Measurements from ENCODE around the gene COL2A1. TPM values are rescaled to one million over a fixed set of nuclear protein-coding genes. Genes with fewer than 3 reads are reported as not detected.

Gene COL2A1
- polyA plus RNA-seq, 6 donors from 2014 or later = not detected

DNA sequence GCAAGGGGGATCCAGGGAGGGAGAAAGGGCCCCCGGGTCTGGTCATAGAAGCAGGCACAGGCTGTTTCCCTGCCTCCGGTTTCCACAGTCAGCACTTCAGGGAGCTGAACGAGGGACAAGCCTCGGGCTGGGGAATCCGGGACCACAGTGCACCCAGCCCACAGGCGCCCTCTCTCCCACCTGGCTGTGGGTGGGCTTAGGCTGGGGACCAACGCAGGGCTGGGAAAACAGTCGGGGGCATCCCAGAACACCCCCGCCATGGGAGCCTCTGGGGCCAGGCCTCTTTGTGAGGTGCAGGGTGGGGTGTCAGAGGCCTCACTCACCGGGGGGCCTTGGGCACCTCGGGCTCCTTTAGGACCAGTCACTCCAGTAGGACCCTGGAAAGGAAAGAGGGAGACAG lies 24.6 kb downstream of the COL2A1 start:
- peaks cover 2 to 52% (median 23%) of the 10 kb centered on the region in 3 donors for H3K27me3 Mint-ChIP-seq
- no peak overlapping the region for H3K4me3 Mint-ChIP-seq
- no peaks in the 10 kb centered on the region for H3K9me3 Mint-ChIP-seq
- ATAC-seq (ENCODE audit: low read depth in 2 of 2) = no peak
- no peak overlapping the region for H3K27ac Mint-ChIP-seq
- H3K36me3 Mint-ChIP-seq = no peaks in the 10 kb centered on the region
- H3K4me1 Mint-ChIP-seq = peaks cover 3 to 6% (median 5%) of the 10 kb centered on the region in 3 donors
- DNase-seq = no peak

DNA sequence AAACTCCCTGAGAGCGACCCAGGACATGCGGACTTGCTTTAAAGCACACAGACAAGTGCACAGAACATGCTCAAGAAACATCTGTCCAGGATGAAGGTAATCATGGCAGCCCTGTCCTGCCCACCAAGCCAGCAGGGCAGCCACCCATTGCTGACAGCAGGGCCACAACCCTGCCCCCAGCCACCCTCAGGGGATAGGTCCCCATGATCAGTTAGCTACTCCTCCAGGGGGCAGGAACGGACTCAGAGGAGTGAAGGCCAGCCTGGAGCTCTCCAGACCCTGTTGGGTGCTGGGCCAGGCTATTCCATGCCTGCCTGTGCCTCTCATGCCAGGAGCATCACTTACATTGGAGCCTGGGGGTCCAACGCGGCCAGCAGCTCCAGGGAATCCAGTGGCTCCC lies 25.1 kb downstream of the COL2A1 start:
- Mint-ChIP-seq H3K9me3 (no peaks in the 10 kb centered on the region), H3K4me3 (no peak overlapping the region), H3K36me3 (no peaks in the 10 kb centered on the region), H3K27me3 (peaks cover 0 to 47% (median 19%) of the 10 kb centered on the region in 3 donors), H3K4me1 (peaks cover 3 to 6% (median 5%) of the 10 kb centered on the region in 3 donors), H3K27ac (no peak overlapping the region)
- DNase-seq (no peak), ATAC-seq (ENCODE audit: low read depth in 2 of 2) (no peak)

DNA sequence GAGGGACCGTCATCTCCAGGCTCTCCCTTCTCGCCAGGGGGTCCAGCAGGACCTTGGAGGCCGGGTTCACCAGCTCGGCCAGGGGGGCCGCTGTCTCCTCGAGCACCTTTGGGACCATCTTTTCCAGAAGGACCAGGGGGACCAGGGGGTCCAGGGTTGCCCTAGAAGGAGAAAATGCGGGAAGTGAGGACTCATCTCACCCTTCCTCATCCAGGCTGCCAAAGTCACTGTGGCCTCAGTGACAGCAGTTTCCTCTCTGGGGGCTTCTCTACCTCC lies 25.7 kb downstream of the COL2A1 start:
- Mint-ChIP-seq H3K27me3 (peaks cover 0 to 42% (median 17%) of the 10 kb centered on the region in 3 donors), H3K36me3 (no peaks in the 10 kb centered on the region), H3K9me3 (no peaks in the 10 kb centered on the region), H3K4me1 (peaks cover 3 to 6% (median 5%) of the 10 kb centered on the region in 3 donors), H3K27ac (no peak overlapping the region), H3K4me3 (no peak overlapping the region)
- ATAC-seq (ENCODE audit: low read depth in 2 of 2) (no peak), DNase-seq (no peak)

DNA sequence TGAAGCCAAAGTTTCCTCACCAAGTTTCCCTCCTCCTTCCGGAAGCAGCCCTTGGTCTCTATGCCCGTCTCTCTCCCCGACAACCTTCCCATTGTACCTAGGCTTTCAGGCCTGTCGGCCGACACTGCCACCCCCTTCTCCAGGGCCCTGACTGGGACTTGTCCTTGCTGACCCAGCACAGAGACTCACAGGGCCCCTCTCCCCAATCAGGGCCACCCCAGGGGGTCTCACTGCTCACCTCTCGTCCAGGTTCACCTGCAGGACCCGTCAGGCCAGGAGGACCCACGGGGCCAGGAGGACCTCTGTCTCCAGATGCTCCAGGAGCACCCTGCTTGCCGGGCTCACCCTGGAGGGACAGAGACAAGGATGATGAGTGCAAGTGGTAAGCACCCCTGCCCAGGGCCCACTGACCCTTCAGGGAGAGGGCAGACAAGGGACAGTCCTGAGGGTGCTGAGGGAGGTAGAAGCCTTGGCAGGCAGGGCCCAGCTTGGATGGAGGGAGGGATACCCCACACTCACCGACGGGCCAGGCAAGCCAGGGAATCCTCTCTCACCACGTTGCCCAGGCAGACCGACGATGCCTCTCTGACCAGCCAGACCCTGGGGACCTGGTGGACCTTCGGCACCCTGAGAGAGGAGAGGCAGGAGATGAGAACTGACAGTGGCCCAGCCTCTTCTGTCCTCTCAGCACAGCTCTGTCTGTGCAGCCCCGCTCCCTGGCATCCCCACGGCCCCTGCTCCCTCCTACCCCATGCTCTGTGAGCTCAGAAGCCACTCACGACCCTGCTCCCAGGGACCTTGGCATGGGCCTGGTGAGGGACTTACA lies 26.3 kb downstream of the COL2A1 start:
- ATAC-seq (ENCODE audit: low read depth in 2 of 2) (no peak), DNase-seq (no peak)
- Mint-ChIP-seq H3K4me1 (peaks cover 3 to 6% (median 5%) of the 10 kb centered on the region in 3 donors), H3K9me3 (no peaks in the 10 kb centered on the region), H3K36me3 (no peaks in the 10 kb centered on the region), H3K27ac (no peak overlapping the region), H3K27me3 (peaks cover 0 to 37% (median 16%) of the 10 kb centered on the region in 3 donors), H3K4me3 (no peak overlapping the region)

DNA sequence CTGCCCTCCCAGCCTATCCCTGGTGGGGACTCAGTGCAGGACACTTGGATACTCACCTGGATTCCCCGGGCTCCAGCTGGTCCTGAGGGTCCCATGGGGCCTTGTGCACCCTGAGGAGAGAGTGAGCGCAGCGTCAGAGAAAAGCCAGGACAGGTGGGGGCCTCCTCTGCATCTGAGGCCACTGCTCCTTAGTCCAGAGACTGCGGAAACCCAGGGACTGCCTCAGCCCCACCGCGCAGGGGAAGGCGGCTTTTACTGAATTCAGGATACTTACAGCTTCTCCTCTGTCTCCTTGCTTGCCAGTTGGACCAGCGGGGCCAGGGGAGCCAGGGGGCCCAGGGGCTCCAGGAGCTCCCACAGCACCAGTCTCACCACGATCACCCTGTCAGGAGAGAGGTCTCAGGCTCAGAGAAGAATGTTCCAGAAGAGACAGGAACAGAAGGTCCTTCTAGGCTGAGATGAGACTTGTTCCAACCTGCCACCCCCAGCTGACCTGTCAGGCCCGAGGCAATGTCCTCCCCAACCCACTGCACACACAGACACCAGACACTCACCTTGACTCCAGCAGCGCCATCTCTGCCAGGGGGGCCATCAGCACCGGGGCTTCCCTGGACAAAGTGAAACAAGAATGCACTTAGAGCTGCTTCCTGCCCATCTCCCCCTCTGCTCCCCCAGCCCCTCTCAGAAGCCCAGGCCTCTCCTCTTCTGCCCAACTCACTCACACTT lies 27.1 kb downstream of the COL2A1 start:
- ATAC-seq (ENCODE audit: low read depth in 2 of 2) (no peak), DNase-seq (no peak)
- H3K4me1 Mint-ChIP-seq = peaks cover 3 to 6% (median 5%) of the 10 kb centered on the region in 3 donors
- no peaks in the 10 kb centered on the region for H3K9me3 Mint-ChIP-seq
- H3K27me3 Mint-ChIP-seq = peaks cover 0 to 29% (median 8%) of the 10 kb centered on the region in 3 donors
- H3K4me3 Mint-ChIP-seq = no peak overlapping the region
- no peaks in the 10 kb centered on the region for H3K36me3 Mint-ChIP-seq
- peak overlapping the region in 2 of 6 donors; percentile 11 to 54 for H3K27ac Mint-ChIP-seq

DNA sequence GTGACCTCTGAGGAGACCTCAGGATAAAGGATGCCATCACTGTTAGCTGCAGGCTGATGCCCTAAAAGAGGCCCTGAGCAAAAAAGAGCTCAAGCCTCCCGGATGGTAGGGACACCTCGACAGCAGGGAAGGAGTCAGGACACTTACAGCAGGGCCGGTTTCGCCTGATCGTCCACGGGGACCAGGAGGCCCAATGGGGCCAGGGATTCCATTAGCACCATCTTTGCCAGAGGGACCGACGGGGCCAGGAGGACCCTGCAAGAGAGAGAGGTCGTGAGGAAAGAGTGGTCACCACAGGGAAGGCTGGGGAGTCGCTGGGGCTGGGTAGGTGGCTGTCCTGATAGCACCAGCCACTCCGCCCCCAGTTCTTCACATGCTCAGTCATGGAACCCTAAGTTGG lies 28.5 kb downstream of the COL2A1 start:
- Mint-ChIP-seq H3K27ac (peak overlapping the region in 1 of 6 donors; percentile 49), H3K27me3 (peaks cover 0 to 23% (median 8%) of the 10 kb centered on the region in 3 donors), H3K4me3 (no peak overlapping the region), H3K9me3 (no peaks in the 10 kb centered on the region), H3K4me1 (peaks cover 3 to 6% (median 5%) of the 10 kb centered on the region in 3 donors), H3K36me3 (no peaks in the 10 kb centered on the region)
- DNase-seq (no peak), ATAC-seq (ENCODE audit: low read depth in 2 of 2) (no peak)

DNA sequence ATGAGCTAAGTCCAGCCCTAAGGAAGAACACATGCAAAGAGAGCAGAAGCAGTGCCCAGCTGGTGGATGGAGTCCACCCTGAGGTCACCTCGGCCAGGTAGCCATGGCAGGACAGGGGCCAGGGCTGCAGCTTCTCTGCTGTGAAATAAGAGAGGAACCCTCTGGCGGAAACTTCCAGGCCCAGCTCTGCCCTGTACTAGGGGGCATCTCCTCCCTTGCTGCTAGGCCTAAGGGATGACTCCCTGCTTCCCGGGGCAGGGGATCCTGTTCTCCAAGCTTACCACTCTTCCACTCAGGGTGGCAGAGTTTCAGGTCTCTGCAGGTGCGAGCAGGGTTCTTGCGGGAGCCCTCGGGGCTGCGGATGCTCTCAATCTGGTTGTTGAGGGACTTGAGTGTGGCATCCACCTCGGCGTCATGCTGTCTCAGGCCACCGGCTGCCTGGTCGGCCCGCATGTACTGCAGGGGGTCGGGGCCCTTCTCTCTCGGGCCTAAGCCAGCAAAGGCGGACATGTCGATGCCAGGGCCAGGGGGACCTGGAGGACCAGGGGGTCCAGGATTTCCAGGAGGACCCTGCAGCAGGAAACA lies 29.1 kb downstream of the COL2A1 start:
- H3K4me1 Mint-ChIP-seq = peaks cover 3 to 6% (median 5%) of the 10 kb centered on the region in 3 donors
- peaks cover 0 to 18% (median 8%) of the 10 kb centered on the region in 3 donors for H3K27me3 Mint-ChIP-seq
- H3K4me3 Mint-ChIP-seq = no peak overlapping the region
- DNase-seq = no peak
- H3K27ac Mint-ChIP-seq = no peak overlapping the region
- H3K36me3 Mint-ChIP-seq = no peaks in the 10 kb centered on the region
- ATAC-seq (ENCODE audit: low read depth in 2 of 2) = no peak
- no peaks in the 10 kb centered on the region for H3K9me3 Mint-ChIP-seq

DNA sequence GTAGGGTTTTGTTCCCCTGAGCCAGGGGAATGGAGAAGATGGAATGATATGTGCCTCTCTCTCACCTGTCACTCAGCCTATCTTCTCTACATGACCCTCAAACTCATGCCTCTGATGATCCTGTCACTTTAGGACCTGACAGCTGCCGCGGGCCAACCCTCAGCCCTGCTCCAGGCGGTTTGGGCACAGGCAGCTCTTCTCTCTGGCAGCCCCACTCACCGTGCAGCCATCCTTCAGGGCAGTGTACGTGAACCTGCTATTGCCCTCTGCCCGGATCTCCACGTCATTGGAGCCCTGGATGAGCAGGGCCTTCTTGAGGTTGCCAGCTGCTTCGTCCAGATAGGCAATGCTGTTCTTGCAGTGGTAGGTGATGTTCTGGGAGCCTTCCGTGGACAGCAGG lies 30.4 kb downstream of the COL2A1 start:
- H3K27me3 Mint-ChIP-seq = peaks cover 0 to 12% (median 3%) of the 10 kb centered on the region in 3 donors
- H3K36me3 Mint-ChIP-seq = no peaks in the 10 kb centered on the region
- H3K9me3 Mint-ChIP-seq = no peaks in the 10 kb centered on the region
- no peak for ATAC-seq (ENCODE audit: low read depth in 2 of 2)
- no peak for DNase-seq
- peaks cover 2 to 3% (median 2%) of the 10 kb centered on the region in 3 donors for H3K4me1 Mint-ChIP-seq
- H3K4me3 Mint-ChIP-seq = no peak overlapping the region
- peak overlapping the region in 1 of 6 donors; percentile 62 for H3K27ac Mint-ChIP-seq

DNA sequence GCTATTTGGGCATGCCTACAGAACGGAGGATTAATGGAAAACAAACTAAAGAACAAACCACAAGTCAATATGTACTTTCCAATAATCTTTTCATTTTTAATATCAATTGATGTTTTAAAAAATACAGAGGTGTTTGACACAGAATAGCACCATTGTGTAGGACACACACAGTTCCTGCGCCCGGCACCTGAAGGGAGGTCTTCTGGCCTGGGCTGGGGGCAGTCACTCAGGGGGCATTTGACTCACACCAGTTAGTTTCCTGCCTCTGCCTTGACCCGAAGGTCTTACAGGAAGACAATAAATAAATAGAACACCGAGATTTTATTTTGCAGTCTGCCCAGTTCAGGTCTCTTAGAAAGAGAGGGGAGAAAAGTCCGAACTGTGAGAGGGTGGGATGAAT lies 31.4 kb downstream of the COL2A1 start:
- Mint-ChIP-seq H3K36me3 (no peaks in the 10 kb centered on the region), H3K4me1 (peaks cover 0 to 3% (median 0%) of the 10 kb centered on the region in 3 donors), H3K4me3 (no peak overlapping the region), H3K9me3 (no peaks in the 10 kb centered on the region), H3K27ac (peak overlapping the region in 1 of 6 donors; percentile 8), H3K27me3 (peaks cover 0 to 8% (median 0%) of the 10 kb centered on the region in 3 donors)
- ATAC-seq (ENCODE audit: low read depth in 2 of 2) (no peak), DNase-seq (no peak)

DNA sequence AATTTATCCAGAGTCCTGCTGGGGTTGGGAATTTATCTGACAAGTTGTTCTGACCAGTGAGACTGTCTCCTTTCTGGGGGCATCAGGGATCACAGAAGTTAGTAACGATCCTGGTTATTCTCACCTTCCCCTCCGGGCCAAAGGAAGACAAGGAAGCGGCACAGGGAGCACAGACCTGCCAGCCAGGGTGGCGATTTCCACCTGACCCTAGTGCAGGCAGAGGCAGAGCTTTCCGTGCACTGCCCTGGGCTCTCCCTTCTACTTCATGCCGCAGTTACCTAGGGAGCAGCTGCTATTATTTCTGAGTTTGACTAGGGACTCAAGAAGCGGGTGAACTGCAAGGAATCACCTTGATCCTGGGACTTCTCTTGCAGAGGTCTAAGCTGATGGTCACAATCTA lies 33.4 kb downstream of the COL2A1 start:
- H3K36me3 Mint-ChIP-seq = peaks cover 0 to 16% of the 10 kb centered on the region in 2 donors
- peaks cover 3 to 5% (median 4%) of the 10 kb centered on the region in 3 donors for H3K4me1 Mint-ChIP-seq
- no peak overlapping the region for H3K27ac Mint-ChIP-seq
- H3K27me3 Mint-ChIP-seq = no peaks in the 10 kb centered on the region
- ATAC-seq (ENCODE audit: low read depth in 2 of 2) (no peak), DNase-seq (no peak)
- no peaks in the 10 kb centered on the region for H3K9me3 Mint-ChIP-seq
- no peak overlapping the region for H3K4me3 Mint-ChIP-seq

DNA sequence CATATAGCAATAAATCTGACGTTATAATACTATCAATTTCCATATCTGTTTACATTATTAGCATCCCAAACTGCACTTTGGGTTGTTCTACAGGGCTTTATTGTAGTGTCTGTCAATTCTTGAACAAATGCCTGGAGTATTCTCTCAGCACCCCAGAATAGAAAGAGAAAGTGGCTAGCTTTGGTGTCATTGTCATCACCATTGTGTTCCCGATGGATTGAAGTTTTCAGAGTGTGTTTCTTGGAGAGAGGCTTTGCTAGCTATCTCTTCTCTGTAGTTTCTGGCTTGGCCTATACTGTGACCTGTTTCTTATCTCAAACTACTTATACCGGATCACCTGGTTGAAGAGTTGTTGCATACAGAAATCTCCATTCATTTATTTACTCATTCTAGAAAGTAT lies 34.4 kb downstream of the COL2A1 start:
- no peaks in the 10 kb centered on the region for H3K9me3 Mint-ChIP-seq
- no peak for ATAC-seq (ENCODE audit: low read depth in 2 of 2)
- H3K4me1 Mint-ChIP-seq = peaks cover 5 to 15% (median 9%) of the 10 kb centered on the region in 3 donors
- no peak overlapping the region for H3K4me3 Mint-ChIP-seq
- peaks cover 0 to 21% of the 10 kb centered on the region in 2 donors for H3K36me3 Mint-ChIP-seq
- no peak overlapping the region for H3K27ac Mint-ChIP-seq
- H3K27me3 Mint-ChIP-seq = no peaks in the 10 kb centered on the region
- no peak for DNase-seq

DNA sequence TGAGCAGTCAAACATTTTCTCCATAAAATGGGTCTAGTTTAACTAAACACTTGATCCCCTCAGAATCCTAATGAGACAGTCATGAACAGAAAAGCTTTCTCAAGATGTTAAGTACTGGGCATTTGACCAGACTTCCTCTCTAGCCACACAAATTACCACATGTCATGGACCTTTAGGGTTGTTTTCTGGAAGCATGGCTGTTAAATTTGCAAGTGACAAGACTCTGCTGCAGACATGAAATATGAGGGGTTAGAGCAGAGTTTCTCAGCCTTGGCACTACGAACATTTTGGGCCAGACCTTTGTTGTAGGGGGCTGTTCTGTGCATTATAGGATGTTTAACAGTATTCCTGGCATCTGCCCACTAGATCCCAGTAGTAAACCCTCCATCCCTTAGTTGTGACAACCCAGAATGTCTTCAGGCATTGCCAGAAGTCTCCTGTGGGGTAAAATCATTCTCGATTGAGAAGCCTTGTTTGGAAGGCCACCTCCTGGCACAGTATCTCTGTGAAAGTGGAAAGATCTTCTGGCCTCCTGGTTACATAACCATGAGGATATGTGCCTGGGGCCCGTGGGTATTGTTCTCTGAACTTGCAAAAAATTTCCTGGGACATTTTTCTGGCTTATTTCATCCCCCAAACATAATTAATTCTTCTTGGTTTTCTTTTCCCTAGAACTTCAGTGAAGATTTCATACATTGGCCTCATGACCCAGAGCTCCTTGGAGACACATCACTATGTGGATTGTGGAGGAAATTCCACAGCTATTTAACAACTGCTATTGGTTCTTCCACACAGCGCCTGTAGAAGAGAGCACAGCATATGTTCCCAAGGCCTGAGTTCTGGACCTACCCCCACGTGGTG lies 36.6 kb downstream of the COL2A1 start:
- Mint-ChIP-seq H3K4me1 (peaks cover 24 to 36% (median 27%) of the 10 kb centered on the region in 3 donors), H3K36me3 (peaks cover 0 to 21% of the 10 kb centered on the region in 2 donors), H3K27ac (no peak overlapping the region), H3K4me3 (peak overlapping the region in 1 of 8 donors; percentile 72), H3K27me3 (no peaks in the 10 kb centered on the region), H3K9me3 (no peaks in the 10 kb centered on the region)
- DNase-seq = no peak
- no peak for ATAC-seq (ENCODE audit: low read depth in 2 of 2)

DNA sequence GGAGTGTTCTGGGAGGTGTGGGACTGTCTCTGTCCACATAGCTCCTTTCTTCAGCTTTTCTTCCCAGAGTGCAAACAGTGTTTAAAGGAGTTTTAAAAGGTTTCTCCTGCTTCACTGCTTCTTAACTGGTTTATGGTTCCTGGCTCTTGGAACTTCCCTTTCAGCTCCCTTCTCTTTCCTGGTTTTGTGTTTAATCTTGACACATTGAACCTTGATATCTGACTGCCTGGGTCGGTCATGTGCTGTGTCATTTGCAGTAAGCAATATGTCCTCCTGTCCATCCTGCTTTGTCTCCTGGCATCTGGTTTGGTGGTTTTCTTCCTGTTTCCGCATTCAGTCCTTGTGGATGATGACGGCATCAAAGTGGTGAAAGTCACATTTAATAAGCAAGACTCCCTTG lies 38.7 kb downstream of the COL2A1 start:
- H3K9me3 Mint-ChIP-seq = no peaks in the 10 kb centered on the region
- peak overlapping the region in 4 of 8 donors; percentile 9 to 98 (median 44) for H3K4me3 Mint-ChIP-seq
- H3K27ac Mint-ChIP-seq = peak overlapping the region in 1 of 6 donors; percentile 53
- H3K27me3 Mint-ChIP-seq = peaks cover 5 to 13% (median 10%) of the 10 kb centered on the region in 3 donors
- H3K36me3 Mint-ChIP-seq = peaks cover 0 to 21% of the 10 kb centered on the region in 2 donors
- no peak for ATAC-seq (ENCODE audit: low read depth in 2 of 2)
- peaks cover 25 to 37% (median 27%) of the 10 kb centered on the region in 3 donors for H3K4me1 Mint-ChIP-seq
- no peak for DNase-seq
